HTERT RPE-1 (cell line): ENCODE data around the gene EBP.
"Not testable (repeated sequence)": the region's sequence is repeated elsewhere in the genome, so short reads cannot be mapped to it uniquely, and the experiment has no call there.

Source experiments
- in situ Hi-C: fragments of 300-500 bp; cut with MboI; formaldehyde crosslinking; loops from 4 replicates; pipeline ENCODE4 v1.14.3; 2020; ENCODE audit warnings: low sequenced_read_pairs

EBP gene

GRCh38 chrX:48520976-48521352 lies 644 bp upstream of the EBP start:
- in situ Hi-C loops = no loop called here

- in situ Hi-C loops = no loop called here
Measured at GRCh38 chrX:48522291-48522690, 683 bp downstream of the EBP start.

GRCh38 chrX:48523682-48524081 lies 2.1 kb downstream of the EBP start:
- in situ Hi-C loops = no loop called here

GRCh38 chrX:48525853-48526252 lies 4.2 kb downstream of the EBP start:
- in situ Hi-C loops = not testable (repeated sequence)

- in situ Hi-C loops = no loop called here
Measured at GRCh38 chrX:48530736-48531135, 9.1 kb downstream of the EBP start.

GRCh38 chrX:48531358-48531959 lies 9.9 kb downstream of the EBP start:
- in situ Hi-C loops = no loop called here

- in situ Hi-C loops = no loop called here
Measured at GRCh38 chrX:48532161-48532560, 10.6 kb downstream of the EBP start.

GRCh38 chrX:48533165-48533564 lies 11.6 kb downstream of the EBP start:
- in situ Hi-C loops = no loop called here

- in situ Hi-C loops = no loop called here
Measured at GRCh38 chrX:48538641-48539344, 17.2 kb downstream of the EBP start.

- in situ Hi-C loops = no loop called here
Measured at GRCh38 chrX:48539345-48540027, 17.9 kb downstream of the EBP start, which contains the start of gene TBC1D25. TSS of gene TBC1D25 (plus strand) at chrX:48539714. CDS start at chrX:48539798, 84 bp downstream.

- in situ Hi-C loops = no loop called here
Measured at GRCh38 chrX:48540028-48540375, 18.4 kb downstream of the EBP start.

- in situ Hi-C loops = no loop called here
Measured at GRCh38 chrX:48540480-48540879, 18.9 kb downstream of the EBP start.

- in situ Hi-C loops = no loop called here
Measured at GRCh38 chrX:48541140-48541814, 19.7 kb downstream of the EBP start.

GRCh38 chrX:48548871-48549270 lies 27.3 kb downstream of the EBP start:
- in situ Hi-C loops = no loop called here

GRCh38 chrX:48555731-48556325 lies 34.2 kb downstream of the EBP start:
- in situ Hi-C loops = not testable (repeated sequence)

GRCh38 chrX:48558271-48558670 lies 36.7 kb downstream of the EBP start:
- in situ Hi-C loops = no loop called here

GRCh38 chrX:48559636-48560035 lies 38.0 kb downstream of the EBP start:
- in situ Hi-C loops = no loop called here

- in situ Hi-C loops = no loop called here
Measured at GRCh38 chrX:48560056-48560455, 38.4 kb downstream of the EBP start.

GRCh38 chrX:48560681-48561080 lies 39.1 kb downstream of the EBP start:
- in situ Hi-C loops = no loop called here

GRCh38 chrX:48569958-48570357 lies 48.4 kb downstream of the EBP start:
- in situ Hi-C loops = no loop called here

- in situ Hi-C loops = no loop called here
Measured at GRCh38 chrX:48573690-48574269, 52.2 kb downstream of the EBP start.
